ENCODE data around the gene GALR3.
"Not testable (repeated sequence)": the region's sequence is repeated elsewhere in the genome, so short reads cannot be mapped to it uniquely, and the experiment has no call there.

Gene GALR3, protein sequence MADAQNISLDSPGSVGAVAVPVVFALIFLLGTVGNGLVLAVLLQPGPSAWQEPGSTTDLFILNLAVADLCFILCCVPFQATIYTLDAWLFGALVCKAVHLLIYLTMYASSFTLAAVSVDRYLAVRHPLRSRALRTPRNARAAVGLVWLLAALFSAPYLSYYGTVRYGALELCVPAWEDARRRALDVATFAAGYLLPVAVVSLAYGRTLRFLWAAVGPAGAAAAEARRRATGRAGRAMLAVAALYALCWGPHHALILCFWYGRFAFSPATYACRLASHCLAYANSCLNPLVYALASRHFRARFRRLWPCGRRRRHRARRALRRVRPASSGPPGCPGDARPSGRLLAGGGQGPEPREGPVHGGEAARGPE

DNA sequence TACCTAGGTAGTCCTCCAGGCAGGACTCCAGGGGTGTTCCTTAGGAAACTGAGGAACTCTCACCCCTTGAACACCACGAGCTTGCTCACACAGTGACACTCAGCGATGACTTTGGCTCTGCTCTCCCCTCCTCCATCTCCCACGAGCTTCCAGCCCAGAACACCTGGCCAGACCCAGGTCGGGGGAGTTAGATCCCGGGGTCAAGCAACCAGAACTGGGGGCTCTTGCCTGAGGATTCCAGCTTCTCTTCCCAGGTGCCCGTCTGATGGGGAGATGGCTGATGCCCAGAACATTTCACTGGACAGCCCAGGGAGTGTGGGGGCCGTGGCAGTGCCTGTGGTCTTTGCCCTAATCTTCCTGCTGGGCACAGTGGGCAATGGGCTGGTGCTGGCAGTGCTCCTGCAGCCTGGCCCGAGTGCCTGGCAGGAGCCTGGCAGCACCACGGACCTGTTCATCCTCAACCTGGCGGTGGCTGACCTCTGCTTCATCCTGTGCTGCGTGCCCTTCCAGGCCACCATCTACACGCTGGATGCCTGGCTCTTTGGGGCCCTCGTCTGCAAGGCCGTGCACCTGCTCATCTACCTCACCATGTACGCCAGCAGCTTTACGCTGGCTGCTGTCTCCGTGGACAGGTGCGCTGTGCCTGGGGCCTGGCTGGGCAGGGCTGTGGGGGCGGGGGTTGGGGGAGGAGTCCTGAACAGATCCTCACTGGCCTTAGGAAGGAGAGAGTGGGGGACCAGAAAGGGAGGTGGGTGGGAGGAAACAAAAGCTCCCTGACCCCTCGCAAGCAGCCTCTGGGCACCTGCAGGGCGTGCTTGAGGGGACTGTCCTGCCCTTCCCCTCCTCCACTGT, at the start of gene GALR3:
TSS of gene GALR3 (plus strand) at position 249 of the 852 bp plus-strand sequence. CDS start at position 274, 25 bp downstream.
- DNase-seq (ENCODE audit: low read depth in 1 of 2, low spot score in 1 of 2), result no peak

DNA sequence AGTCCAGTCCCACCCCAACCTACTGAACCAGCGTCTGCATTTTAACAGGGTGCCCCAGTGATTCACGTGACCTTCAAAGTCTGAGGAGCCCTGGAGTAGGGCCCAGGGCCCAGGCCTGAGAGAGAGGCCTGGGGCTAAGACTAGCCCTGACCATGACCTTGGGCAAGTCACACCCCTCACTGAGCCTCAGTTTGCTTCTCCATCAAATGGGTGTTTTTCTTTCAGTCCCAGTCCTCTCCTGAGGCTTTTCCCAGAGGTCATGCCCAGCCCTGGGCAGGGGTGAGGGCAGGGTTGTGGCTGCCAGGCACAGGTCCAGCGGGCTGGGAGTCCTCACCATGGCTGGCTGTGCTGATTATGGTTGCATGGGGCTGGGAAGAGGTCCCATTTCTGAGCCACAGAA, 48.5 kb upstream of the GALR3 start:
- DNase-seq (ENCODE audit: low read depth in 1 of 2, low spot score in 1 of 2), result no peak

DNA sequence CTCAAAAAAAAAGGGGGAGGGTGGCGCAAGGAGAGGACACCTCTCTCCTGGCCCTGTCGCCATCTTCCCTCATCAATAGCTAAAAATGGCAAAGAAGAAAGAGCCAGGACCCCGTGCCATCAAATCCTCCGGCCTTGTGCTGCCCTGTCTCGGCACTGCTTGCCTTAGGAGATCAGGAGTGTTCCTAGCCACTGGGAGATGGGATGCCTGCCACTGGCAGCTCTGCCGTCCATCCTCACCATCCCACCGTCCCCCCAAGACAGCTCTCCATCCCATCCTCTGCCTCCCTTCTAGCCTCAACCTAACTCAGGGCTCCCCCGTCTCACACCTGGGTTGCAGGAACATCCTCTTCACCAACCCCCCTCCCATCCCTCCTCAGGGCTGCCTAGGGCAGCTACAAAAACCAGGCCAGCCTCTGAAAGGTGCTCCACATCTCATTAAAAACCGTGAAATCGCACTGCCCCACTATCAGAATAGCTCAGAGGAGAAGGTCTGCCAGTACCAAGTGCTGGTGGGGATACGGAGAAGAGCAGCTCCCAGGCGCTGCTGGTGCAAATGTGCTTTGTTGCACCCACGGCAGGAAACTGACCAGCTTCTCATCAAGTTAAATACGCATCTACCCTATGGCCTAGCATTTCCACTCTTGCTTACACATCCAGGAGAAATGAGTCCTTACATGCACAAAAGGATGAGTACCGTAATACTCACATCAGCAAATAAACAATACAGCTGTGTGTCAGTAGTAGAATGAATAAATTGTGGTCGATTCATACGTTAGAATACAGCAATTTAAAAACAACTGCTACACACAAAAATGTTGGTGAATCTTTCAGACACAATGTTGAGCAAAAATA, 47.2 kb upstream of the GALR3 start:
- no peak for DNase-seq (ENCODE audit: low read depth in 1 of 2, low spot score in 1 of 2)

DNA sequence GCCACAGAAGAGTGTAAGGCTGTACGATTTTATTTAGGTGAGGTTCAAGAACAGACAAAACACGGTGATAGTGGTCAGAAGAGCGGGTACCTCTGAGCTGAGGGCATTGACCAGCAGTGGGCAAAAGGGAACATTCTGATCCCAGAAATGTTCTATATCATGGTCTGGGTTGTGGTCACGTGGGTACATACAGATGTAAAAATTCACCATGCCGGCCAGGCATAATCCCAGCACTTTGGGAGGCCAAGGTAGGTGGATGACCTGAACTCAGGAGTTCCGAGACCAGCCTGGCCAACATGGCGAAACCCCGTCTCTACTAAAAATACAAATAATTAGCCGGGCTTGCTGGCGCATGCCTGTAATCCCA, 46.6 kb upstream of the GALR3 start:
- no peak for DNase-seq (ENCODE audit: low read depth in 1 of 2, low spot score in 1 of 2)

DNA sequence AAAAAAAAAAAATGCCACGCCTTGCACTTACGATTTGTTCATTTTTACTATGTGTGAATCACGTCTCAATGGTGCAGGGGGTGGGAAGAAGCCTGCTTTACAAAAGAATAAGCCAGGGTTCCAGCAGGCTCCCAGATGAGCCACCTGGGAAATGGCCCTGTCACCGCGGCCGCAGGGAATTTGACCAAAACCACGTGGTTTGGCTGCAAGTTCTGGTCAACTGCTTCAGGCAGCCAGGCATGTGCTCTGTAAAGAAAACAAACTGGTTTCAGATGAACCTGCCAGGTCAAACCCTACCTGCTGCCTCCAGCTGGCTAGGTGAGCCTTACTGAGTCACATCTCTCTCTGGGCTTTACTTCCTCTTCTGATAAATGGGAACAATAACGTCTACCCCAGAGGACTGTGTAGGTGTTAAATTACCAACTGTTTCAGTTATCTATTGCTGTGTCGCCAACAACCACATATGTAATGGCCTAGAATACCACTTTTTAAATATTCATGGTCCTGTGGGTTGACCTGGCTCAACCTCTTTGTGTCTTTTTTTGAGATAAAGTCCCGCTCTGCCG, 46.0 kb upstream of the GALR3 start:
- DNase-seq (ENCODE audit: low read depth in 1 of 2, low spot score in 1 of 2), result no peak

DNA sequence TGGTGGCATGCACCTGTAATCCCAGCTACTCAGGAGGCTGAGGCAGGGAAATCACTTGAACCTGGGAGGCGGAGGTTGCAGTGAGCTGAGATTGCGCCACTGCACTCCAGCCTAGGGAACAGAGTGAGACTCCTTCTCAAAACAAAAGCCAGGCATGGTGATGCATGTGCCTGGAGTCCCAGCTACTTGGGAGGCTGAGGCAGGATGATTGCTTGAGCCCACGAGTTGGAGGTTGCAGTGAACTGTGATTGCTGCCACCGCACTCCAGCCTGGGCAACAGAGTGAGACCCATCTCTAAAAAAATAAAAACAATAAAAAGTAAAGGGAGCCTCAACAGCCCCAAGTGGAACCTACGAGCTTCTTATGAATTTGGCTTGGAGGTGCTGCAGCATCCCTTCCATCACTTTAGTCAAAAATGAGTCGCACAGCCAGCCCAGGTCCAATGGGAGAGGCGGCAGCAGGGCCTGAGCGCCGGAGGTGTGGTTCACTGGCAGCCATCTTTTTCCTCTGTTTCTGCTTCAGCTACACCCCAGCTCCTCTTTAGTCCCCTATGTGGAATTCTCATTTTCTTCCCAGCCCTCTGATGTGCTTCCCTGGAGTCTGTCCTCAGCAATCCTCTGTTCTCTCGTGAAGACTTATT, 44.7 kb upstream of the GALR3 start:
- DNase-seq (ENCODE audit: low read depth in 1 of 2, low spot score in 1 of 2), result no peak

DNA sequence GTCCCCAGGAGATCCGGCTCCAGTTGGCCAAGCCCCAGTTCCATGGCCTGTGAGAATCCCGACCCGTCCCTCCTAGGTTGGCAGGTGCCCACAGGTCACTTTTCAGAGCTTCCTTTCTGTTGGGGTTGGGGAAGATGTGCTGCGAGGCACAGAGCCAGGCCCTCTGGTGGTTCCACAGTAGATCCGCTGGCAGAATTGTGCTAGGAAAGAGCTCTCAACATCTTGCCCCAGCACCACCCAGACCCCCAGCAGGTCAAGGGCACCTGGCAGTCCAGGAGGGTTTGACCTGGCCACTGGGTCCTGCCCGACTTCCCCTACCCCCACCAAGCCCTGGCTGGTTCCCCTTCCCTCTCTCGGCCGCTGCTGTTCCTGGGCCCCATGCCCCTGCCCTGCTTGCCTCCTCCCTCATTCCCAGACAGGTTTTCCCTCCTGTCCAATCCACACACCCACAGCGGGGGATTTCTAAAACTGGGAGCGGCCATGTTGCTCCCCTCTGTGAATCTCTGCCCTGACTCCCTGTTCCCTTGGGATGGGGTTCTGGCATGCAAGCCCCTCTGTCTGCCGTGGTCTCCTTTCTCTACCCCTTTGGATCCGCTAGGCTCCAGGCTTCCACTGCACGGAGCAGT, 41.6 kb upstream of the GALR3 start:
- DNase-seq (ENCODE audit: low read depth in 1 of 2, low spot score in 1 of 2), result no peak

DNA sequence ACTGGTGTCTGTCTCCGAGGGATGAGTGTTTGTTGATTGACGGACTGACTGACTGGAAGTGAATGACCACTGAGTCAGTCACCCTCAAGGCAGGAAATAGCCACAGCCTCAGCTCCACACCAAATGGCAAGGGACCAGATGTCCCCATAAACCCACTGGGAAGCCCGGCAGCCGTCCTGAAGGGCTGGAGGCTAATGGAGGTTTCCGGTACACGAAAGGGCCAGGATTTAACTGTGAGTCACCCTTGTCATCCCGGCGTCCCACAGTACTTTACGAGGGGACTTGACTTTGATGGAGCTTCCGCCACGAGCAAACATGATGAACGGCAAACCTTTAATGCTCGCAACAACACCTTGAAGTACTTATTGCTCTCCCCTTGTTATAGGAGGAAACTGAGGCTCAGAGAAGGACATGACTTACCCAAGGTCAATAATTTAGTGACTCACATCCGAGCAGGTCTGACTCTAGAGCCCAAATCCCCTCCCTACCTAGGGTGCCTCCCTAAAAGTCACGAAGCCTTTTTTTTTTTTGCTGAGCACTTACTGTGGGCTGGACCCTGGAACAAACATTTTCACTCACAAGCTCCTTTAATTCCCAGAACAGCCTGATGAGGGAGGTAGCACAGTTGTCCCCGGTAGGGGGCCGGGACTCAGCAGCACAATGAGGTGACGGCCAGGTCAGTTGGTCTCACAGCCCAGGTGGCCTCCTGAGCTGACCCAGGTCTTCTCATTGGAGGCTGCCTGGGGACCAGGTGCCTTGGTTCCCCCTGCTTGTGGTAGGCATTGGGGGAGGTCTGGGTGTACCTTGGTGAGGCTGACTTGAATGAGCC, 40.6 kb upstream of the GALR3 start:
- no peak for DNase-seq (ENCODE audit: low read depth in 1 of 2, low spot score in 1 of 2)

DNA sequence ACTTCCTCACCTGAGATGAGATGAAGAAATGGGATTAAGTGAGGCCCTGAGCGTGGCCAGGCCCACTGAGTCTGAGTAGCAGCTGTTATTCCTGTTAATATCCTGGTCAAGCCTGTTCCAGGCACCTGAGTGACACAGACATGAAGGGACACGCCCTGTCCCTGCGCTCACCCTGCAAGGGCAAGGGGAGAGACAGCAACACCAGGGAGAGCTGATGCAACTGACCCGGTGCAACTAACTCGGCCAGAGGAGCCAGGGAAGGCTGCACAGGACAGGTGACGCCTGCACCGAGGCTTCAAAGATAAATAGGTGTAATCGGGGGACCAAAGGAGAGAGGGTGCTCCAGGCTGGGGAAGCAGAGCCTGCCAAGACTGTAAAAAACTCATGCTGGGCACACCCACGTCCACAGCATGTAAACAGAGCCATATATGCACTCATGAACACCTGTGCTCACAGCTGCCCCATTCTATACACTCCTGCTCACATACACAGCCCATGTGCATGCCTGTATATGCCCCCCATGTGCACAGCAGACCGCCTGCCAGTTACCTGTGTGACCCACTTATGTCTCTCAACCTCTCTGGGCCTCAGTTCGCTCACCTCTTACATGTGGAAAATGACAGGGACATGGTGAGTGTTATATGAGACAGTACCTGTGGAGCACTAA, 38.2 kb upstream of the GALR3 start:
- DNase-seq (ENCODE audit: low read depth in 1 of 2, low spot score in 1 of 2), result no peak

DNA sequence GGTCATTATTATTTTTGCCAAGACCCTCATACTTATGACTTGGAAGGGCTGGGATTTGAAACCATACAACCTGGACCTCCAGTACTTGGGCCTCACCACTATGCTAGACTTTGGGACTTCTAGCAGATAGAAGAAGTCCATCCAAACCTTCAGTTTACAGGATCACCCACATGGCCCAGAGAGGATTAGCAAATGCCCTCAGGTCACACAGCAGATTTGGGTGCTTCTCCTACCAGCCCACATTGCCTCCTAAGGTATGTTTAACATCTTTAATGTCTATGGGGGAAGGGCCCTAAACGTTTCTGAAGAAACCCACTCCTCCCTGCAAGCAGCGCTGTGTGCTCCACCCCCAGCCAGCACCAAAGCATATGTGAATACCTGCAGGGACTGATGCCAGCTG, 32.9 kb upstream of the GALR3 start:
- no peak for DNase-seq (ENCODE audit: low read depth in 1 of 2, low spot score in 1 of 2)

DNA sequence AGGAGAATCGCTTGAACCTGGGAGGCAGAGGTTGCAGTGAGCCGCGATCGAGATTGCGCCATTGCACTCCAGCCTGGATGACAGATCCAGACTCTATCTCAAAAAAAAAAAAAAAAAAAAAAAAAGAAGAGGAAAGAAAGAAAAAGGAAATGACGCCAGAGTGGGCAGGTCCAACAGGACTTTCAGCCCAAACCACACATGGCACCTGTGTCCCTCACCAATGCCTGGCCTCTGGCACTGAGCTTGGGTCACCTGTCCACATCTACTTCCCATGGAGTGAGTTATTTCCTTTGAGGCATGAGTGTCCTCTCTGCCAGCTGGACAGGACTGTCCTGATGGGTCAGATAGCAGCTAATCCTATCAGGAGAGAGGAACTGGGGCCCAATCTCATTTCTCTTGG, 30.7 kb upstream of the GALR3 start:
- no peak for DNase-seq (ENCODE audit: low read depth in 1 of 2, low spot score in 1 of 2)

DNA sequence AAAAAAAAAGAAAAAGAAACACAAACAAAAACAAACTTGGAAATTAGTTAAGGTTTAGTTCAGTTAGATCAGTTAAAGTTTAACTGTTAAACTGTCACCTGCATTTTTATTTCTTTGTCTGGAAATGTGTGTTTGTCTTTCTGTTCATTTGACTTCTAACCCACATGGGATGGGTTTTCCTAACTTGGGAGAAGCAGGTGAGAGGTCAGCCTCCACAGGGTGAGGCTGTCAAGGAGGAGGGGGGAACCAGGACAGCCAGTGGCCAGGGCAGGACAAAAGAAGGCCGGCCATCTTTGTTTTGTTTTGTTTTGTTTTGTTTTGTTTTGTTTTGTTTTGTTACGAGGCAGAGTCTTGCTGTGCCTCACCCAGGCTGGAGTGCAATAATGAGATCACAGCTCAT, 28.8 kb upstream of the GALR3 start:
- no peak for DNase-seq (ENCODE audit: low read depth in 1 of 2, low spot score in 1 of 2)

DNA sequence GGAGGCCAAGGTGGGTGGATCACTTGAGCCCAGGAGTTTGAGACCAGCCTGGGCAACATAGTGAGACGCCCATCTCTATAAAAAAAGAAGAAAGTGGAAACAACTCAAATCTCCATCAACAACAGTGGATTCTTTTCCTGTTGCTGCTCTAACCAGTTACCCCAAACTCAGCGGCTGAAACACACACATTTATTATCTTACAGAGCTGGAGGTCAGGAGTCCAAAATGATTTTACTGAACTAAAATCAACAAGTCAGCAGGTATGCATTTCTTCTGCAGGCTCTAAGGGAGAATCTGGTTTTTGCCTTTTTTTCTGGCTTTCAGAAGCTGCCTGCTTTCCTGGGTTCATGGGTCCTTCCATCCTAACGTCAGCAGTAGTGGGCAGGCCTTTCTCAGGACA, 27.1 kb upstream of the GALR3 start:
- no peak for DNase-seq (ENCODE audit: low read depth in 1 of 2, low spot score in 1 of 2)

DNA sequence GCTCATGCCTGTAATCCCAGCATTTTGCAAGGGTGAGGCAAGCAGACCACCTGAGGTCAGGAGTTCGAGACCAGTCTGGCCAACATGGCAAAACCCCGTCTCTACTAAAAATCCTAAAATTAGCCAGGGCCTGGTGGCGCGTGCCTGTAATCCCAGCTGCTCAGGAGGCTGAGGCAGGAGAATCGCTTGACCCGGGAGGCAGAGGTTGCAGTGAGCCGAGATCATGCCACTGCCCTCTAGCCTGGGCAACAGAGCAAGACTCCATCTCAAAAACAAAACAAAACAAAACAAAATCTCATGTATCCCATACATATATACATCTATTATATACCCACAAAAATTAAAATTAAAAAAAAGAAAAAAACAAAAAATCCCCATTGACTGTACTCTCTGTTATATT, 25.9 kb upstream of the GALR3 start:
- not testable (repeated sequence) for DNase-seq (ENCODE audit: low read depth in 1 of 2, low spot score in 1 of 2)

DNA sequence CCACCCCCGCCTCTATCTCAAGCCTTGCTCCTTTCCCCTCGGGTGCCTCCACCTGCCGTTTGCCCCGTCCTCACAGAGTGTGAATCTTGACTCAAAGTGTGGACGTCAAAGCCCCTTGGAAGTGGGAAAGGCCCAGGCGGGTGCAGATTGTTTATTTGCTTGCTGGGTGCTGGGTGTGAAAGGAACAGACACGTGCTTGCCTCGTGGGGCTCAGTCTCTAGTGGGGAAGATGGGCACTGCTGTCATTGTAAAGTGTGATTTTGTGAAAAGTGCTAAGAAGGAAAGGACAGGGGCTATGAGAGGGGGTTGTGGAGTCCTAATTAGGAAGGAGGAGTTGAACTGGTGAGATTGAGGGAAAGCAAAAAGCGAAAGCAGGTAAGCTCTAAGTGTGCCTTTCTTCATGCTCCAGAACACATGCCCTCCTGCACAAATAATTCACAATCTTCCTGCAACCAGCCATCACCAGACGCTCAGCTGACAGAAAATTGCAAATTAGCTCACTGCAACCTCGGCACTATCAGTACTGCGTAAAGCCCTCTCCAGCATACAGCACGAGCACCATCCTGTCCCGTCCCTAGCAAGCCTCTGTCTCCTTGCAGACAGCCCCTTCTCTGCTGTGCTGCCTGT, 25.2 kb upstream of the GALR3 start:
- DNase-seq (ENCODE audit: low read depth in 1 of 2, low spot score in 1 of 2), result no peak

DNA sequence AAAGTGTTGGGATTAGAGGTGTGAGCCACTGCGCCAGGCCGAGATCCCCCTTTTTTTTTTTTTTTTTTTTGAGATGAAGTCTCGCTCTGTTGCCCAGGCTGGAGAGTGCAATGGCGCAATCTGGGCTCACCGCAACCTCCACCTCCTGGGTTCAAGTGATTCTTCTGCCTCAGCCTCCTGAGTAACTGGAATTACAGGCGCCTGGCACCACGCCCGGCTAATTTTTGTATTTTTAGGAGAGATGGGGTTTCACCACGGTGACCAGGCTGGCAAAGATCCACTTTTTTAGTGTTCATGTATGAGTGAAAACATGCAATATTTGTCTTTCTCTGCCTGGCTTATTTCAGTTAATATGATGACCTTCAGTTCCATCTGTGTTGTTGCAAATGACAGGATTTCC, 23.2 kb upstream of the GALR3 start:
- not testable (repeated sequence) for DNase-seq (ENCODE audit: low read depth in 1 of 2, low spot score in 1 of 2)

DNA sequence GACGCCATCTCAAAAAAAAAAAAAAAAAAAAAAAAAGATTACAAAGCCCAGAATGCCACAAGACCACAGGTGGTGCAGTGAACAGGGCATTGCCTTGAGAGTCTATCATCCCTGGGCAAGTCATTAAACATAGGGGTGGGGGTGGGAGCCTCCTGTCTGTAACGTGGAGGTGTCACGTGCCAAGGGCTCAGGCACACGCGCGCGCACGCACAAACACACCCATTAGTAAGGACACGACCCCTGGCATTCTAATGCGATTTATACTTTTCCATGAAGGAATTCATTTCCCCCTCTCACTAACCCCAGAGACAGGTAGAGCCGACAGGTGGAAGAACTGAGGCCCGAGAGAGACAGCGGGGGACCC, 21.3 kb upstream of the GALR3 start:
- no peak for DNase-seq (ENCODE audit: low read depth in 1 of 2, low spot score in 1 of 2)

All from stimulated activated CD4-positive, alpha-beta T cell treated with anti-CD3 and anti-CD28 coated beads, Interleukin-15, amount 100 ng/mL, for 1 hour (primary cell).